SK-N-SH (cell line): ENCODE data around the gene MCC. TPM values are rescaled to one million over a fixed set of nuclear protein-coding genes. Genes with fewer than 3 reads are reported as not detected.

Source experiments
- CTCF ChIA-PET: fragments of 300-600, 350-600 bp; formaldehyde crosslinking; extraction: SDS; loops from one replicate; lab custom pipeline; 2021; lab: Yijun Ruan, JAX
- POLR2A ChIA-PET: fragments of 350-600 bp; sonication (Branson Sonifier 250); formaldehyde crosslinking; extraction: SDS; loops from one replicate; lab custom pipeline; 2020; ENCODE audit warnings: antibody characterized with exemption, inconsistent platforms; lab: Yijun Ruan, JAX
- DNase-seq: peaks from one replicate; pipeline ENCODE4 v3.0.0; 2012
- H2AFZ ChIP-seq: fragments of 200-600 bp; sonication (generic); 2 replicates; pipeline ENCODE4 v1.8.1; 2016; ENCODE audit warnings: antibody characterized with exemption, mild to moderate bottlenecking, low read depth
- H3F3A ChIP-seq: fragments of 200-600 bp; sonication (generic); replicated peaks from 2 replicates; pipeline ENCODE3; 2016; ENCODE audit warnings: antibody characterized with exemption, mild to moderate bottlenecking; ENCODE audit not compliant: insufficient read depth
- H3K27ac ChIP-seq, 2 experiments: fragments of 200-500 bp in 1 of 2; fragments of 200-600 bp in 1 of 2; sonication (Bioruptor generic) in 1 of 2; sonication (generic), shearing (Covaris generic) in 1 of 2; 2 replicates each; pipeline versions ENCODE4 v1.5.1 to v1.6.1; 2014 to 2016; ENCODE audit warnings: low read depth in 2 of 2, inconsistent platforms in 1 of 2, low read length in 1 of 2, mild to moderate bottlenecking in 1 of 2, mixed read lengths in 1 of 2
- H3K27me3 ChIP-seq: fragments of 200-600 bp; sonication (generic), shearing (Covaris generic); 2 replicates; pipeline ENCODE4 v1.6.1; 2016; ENCODE audit warnings: mixed run types; ENCODE audit not compliant: insufficient read depth
- H3K36me3 ChIP-seq, 2 experiments: fragments of 200-500 bp in 1 of 2; fragments of 200-600 bp in 1 of 2; sonication (Bioruptor generic) in 1 of 2; sonication (generic) in 1 of 2; replicated peaks in 1 of 2; 2 replicates each; pipeline versions ENCODE3 to v1.5.1; 2014 to 2016; ENCODE audit warnings: low read length in 1 of 2, mild to moderate bottlenecking in 1 of 2; ENCODE audit not compliant: insufficient read depth in 2 of 2, control insufficient read depth in 1 of 2
- H3K4me1 ChIP-seq, 2 experiments: fragments of 200-500 bp in 1 of 2; fragments of 200-600 bp in 1 of 2; sonication (Bioruptor generic) in 1 of 2; sonication (generic), shearing (Covaris generic) in 1 of 2; 2 replicates each; pipeline versions ENCODE4 v1.5.1 to v1.6.1; 2014 to 2016; ENCODE audit warnings: low read depth in 1 of 2, low read length in 1 of 2, mixed run types in 1 of 2; ENCODE audit not compliant: insufficient read depth in 2 of 2, control insufficient read depth in 1 of 2
- H3K4me2 ChIP-seq: fragments of 200-600 bp; sonication (generic), shearing (Covaris generic); 2 replicates; pipeline ENCODE4 v1.6.1; 2017; ENCODE audit warnings: mixed run types
- H3K4me3 ChIP-seq, 2 experiments: fragments of 200-500 bp in 1 of 2; fragments of 200-600 bp in 1 of 2; sonication (Bioruptor generic) in 1 of 2; sonication (generic), shearing (Covaris generic) in 1 of 2; 2 replicates each; pipeline versions ENCODE4 v1.5.1 to v1.8.1; 2014 to 2016; ENCODE audit warnings: low read depth in 2 of 2, inconsistent platforms in 1 of 2, low read length in 1 of 2, mild to moderate bottlenecking in 1 of 2, mixed read lengths in 1 of 2, moderate library complexity in 1 of 2
- H3K79me2 ChIP-seq: fragments of 200-600 bp; sonication (generic); 2 replicates; pipeline ENCODE4 v1.8.1; 2017; ENCODE audit warnings: mild to moderate bottlenecking; ENCODE audit not compliant: insufficient read depth
- H3K9ac ChIP-seq: fragments of 200-600 bp; sonication (generic); 2 replicates; pipeline ENCODE4 v1.6.1; 2017; ENCODE audit warnings: mixed run types
- H3K9me2 ChIP-seq: fragments of 200-600 bp; sonication (generic); 2 replicates; pipeline ENCODE4 v1.6.1; 2017; ENCODE audit warnings: mixed run types
- H3K9me3 ChIP-seq: fragments of 200-600 bp; sonication (generic); 2 replicates; pipeline ENCODE4 v1.6.1; 2017; ENCODE audit warnings: mixed run types, mild to moderate bottlenecking, moderate library complexity
- H4K20me1 ChIP-seq: fragments of 200-600 bp; sonication (generic); 2 replicates; pipeline ENCODE4 v1.6.1; 2017; ENCODE audit warnings: mild to moderate bottlenecking, mixed run types; ENCODE audit not compliant: insufficient read depth
- ELF1 ChIP-seq: IDR thresholded peaks from 2 replicates; pipeline ENCODE4 v1.4.0; 2012
- EP300 ChIP-seq, 2 experiments: IDR thresholded peaks; 2 replicates each; pipeline versions ENCODE4 v1.4.0 to v1.6.1; 2012; ENCODE audit warnings: borderline replicate concordance in 1 of 2, low read depth in 1 of 2, low read length in 1 of 2
- FOXJ3 ChIP-seq: sonication (generic); formaldehyde crosslinking; IDR thresholded peaks from 2 replicates; pipeline ENCODE4 v1.5.1; 2020; ENCODE audit warnings: mild to moderate bottlenecking, missing genetic modification reagents
- GABPA ChIP-seq: IDR thresholded peaks from 2 replicates; pipeline ENCODE4 v1.4.0; 2012; ENCODE audit warnings: low read depth, mild to moderate bottlenecking
- GATA2 ChIP-seq: sonication (generic); formaldehyde crosslinking; IDR thresholded peaks from 2 replicates; pipeline ENCODE4 v1.5.0; 2020; ENCODE audit warnings: mild to moderate bottlenecking, missing genetic modification reagents
- IRF3 ChIP-seq: fragments of 150-350 bp; IDR thresholded peaks from 2 replicates; pipeline ENCODE4 v1.6.1; 2016; ENCODE audit warnings: mild to moderate bottlenecking, low read depth, low read length
- MXI1 ChIP-seq: IDR thresholded peaks from 2 replicates; pipeline ENCODE4 v1.6.1; 2012; ENCODE audit warnings: mild to moderate bottlenecking, low read depth, low read length, improper control_type of control experiment
- NFIC ChIP-seq: IDR thresholded peaks from 2 replicates; pipeline ENCODE4 v1.4.0; 2012; ENCODE audit warnings: borderline replicate concordance
- NRF1 ChIP-seq: IDR thresholded peaks from 2 replicates; pipeline ENCODE4 v1.6.1; 2012; ENCODE audit warnings: low read depth, mild to moderate bottlenecking, low read length
- RAD21 ChIP-seq: IDR thresholded peaks from 2 replicates; pipeline ENCODE4 v1.6.1; 2012; ENCODE audit warnings: mild to moderate bottlenecking, low read length
- RFX5 ChIP-seq: IDR thresholded peaks from 2 replicates; pipeline ENCODE4 v1.6.1; 2012; ENCODE audit warnings: mild to moderate bottlenecking, improper control_type of control experiment, low read length
- SIN3A ChIP-seq: IDR thresholded peaks from 2 replicates; pipeline ENCODE4 v1.6.1; 2012; ENCODE audit warnings: low read depth, mild to moderate bottlenecking, low read length, moderate library complexity, borderline replicate concordance
- SMC3 ChIP-seq: IDR thresholded peaks from 2 replicates; pipeline ENCODE4 v1.6.1; 2012; ENCODE audit warnings: low read depth, low read length, improper control_type of control experiment
- TAF1 ChIP-seq: IDR thresholded peaks from 2 replicates; pipeline ENCODE4 v1.6.1; 2012; ENCODE audit warnings: low read depth, mild to moderate bottlenecking, low read length, moderate library complexity, borderline replicate concordance
- WGBS: methylation state at CpG from one replicate; pipeline ENCODE4 v1.1.6; 2017; ENCODE audit warnings: low lambda C conversion rate; 5-methylcytosine and 5-hydroxymethylcytosine counted together
- polyA plus RNA-seq, 3 experiments: library from polyadenylated mRNA; depleted of rRNA; stranded (reverse); fragments of >200 nt; gene quantifications; 2 replicates each; pipeline ENCODE4 v1.2.3, GENCODE V29; 2012
- TF ChIP-seq, protein P1 (sequence below): IDR thresholded peaks from 2 replicates; pipeline ENCODE4 v1.4.0; 2012; ENCODE audit warnings: low read depth, borderline replicate concordance

The MCC gene
- polyA plus RNA-seq, 1 of the 3 experiments (the other 2 are of a cell fraction): 3.6 TPM

DNA sequence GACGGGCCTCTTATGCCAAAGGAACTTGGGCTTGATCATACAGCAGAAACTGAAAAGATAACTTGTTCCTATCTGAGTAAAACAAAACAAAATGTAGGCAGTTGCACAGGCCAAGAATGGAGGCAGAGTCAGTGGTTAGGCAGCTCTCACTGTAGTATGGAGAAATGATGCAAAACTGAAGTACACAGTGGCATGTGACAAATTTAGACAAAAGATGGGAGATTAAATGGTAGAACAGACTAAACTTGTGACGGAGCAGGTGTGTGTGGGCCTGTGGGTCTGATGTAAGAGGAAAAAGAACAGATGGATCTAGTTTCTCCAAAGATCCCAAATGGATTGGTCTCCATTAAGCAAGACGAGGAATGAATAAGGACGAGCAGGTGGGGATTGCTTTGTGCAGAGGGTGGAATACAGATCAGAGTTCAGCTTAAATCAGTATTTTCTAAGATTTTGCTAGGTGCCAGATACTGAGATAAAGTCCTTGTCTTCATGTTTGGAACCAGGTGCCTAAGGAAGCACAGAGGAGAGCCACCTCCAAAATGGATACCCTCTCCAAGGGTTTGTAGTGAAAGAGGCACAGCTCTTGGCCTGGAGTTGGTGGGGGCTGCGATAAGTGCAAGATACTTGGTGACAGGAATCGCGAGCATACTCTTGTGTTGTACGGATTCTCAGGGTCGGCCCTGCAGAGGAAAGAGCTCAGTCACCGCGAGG lies 512.4 kb downstream of the MCC start:
- Histone ChIP-seq H3K4me3 (peak overlapping the region; percentile 80 to 92), H3K27ac (peak overlapping the region; percentile 48 to 96), H3K9me3 (no peaks in the 10 kb centered on the region), H3K79me2 (peaks cover 42% of the 10 kb centered on the region), H3F3A (no peaks in the 10 kb centered on the region), H3K27me3 (no peaks in the 10 kb centered on the region), H3K4me1 (peaks cover 18 to 22% of the 10 kb centered on the region in 2 experiments; a peak in 3 of 4 replicates)
- ChIA-PET CTCF (interaction anchor here (0.6 to 1.6 kb wide), 5 partner anchors 15 to 574 kb away, joined by 4 to 10 read pairs (median 4); partner anchors contain the start of gene REEP5), POLR2A (interaction anchor here (0.7 to 1.7 kb wide), 12 partner anchors 8 to 506 kb away, joined by 3 to 11 read pairs (median 4); partner anchors contain the start of genes APC and SRP19)
- TF ChIP-seq FOXJ3 (CRISPR knock-in tag) (no peak), EP300 (IDR thresholded peaks at IDR 0.05; ENCODE audit: borderline replicate concordance in 1 of 2, low read depth in 1 of 2, low read length in 1 of 2) (no peak), NRF1 (no peak), MXI1 (0 out of 2 replicates have a peak, but pooled peaks have one; percentile 11), SIN3A (0 out of 2 replicates have a peak, but pooled peaks have one; percentile 1)
- TF ChIP-seq, all 33 proteins: peak for 2
- peaks cover 0 to 4% of the 10 kb centered on the region in 2 experiments for H3K36me3 ChIP-seq
- H3K4me2 ChIP-seq: peak overlapping the region; percentile 82
- peak overlapping the region; percentile 91 for H3K9ac ChIP-seq
- no peak for DNase-seq
- peaks cover 27% of the 10 kb centered on the region for H4K20me1 ChIP-seq
- WGBS: 33% methylated on average over 11 of the region's 11 CpGs
- H2AFZ ChIP-seq: peak overlapping the region; percentile 98
- no peaks in the 10 kb centered on the region for H3K9me2 ChIP-seq

GRCh38 chr5:112974901-112975300 lies 513.4 kb downstream of the MCC start:
- 91% methylated on average over 1 of the region's 1 CpG for WGBS
- H3K36me3 ChIP-seq: no peaks in the 10 kb centered on the region
- ChIA-PET CTCF (interaction anchor here (1.1 kb wide), 1 partner anchor 10 kb away, joined by 4 read pairs; no protein-coding TSS in a partner anchor), POLR2A (no interaction called here)
- peaks cover 33% of the 10 kb centered on the region for H3K79me2 ChIP-seq
- peaks cover 17 to 18% of the 10 kb centered on the region in 2 experiments; a peak in 3 of 4 replicates for H3K4me1 ChIP-seq
- no peak overlapping the region for H3K4me3 ChIP-seq
- H3K9me3 ChIP-seq: no peaks in the 10 kb centered on the region
- H3F3A ChIP-seq: no peaks in the 10 kb centered on the region
- no peak overlapping the region for H3K27ac ChIP-seq
- H3K9ac ChIP-seq: no peak overlapping the region
- no peak overlapping the region for H2AFZ ChIP-seq
- no peak overlapping the region for H3K4me2 ChIP-seq
- H4K20me1 ChIP-seq: peaks cover 17% of the 10 kb centered on the region
- no peak for DNase-seq
- no peak for TF ChIP-seq GABPA
- TF ChIP-seq, protein P1, sequence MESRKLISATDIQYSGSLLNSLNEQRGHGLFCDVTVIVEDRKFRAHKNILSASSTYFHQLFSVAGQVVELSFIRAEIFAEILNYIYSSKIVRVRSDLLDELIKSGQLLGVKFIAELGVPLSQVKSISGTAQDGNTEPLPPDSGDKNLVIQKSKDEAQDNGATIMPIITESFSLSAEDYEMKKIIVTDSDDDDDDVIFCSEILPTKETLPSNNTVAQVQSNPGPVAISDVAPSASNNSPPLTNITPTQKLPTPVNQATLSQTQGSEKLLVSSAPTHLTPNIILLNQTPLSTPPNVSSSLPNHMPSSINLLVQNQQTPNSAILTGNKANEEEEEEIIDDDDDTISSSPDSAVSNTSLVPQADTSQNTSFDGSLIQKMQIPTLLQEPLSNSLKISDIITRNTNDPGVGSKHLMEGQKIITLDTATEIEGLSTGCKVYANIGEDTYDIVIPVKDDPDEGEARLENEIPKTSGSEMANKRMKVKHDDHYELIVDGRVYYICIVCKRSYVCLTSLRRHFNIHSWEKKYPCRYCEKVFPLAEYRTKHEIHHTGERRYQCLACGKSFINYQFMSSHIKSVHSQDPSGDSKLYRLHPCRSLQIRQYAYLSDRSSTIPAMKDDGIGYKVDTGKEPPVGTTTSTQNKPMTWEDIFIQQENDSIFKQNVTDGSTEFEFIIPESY: no peak
- TF ChIP-seq MXI1: no peak
- TF ChIP-seq ELF1: no peak
- TF ChIP-seq TAF1: no peak
- no peak for TF ChIP-seq FOXJ3 (CRISPR knock-in tag)
- no peak for TF ChIP-seq RFX5
- TF ChIP-seq SMC3: no peak
- no peak for TF ChIP-seq IRF3
- no peak for TF ChIP-seq GATA2 (CRISPR knock-in tag)
- no peak for TF ChIP-seq RAD21
- TF ChIP-seq NFIC: no peak
- TF ChIP-seq, all 33 proteins: peak for 0
- Histone ChIP-seq H3K9me2 (no peaks in the 10 kb centered on the region), H3K27me3 (no peaks in the 10 kb centered on the region)
